GM12878 (cell line): Measurements from ENCODE around the gene ASB6. TPM values are rescaled to one million over a fixed set of nuclear protein-coding genes. Genes with fewer than 3 reads are reported as not detected.
A peak's percentile ranks its signal among the peaks of the same experiment; 100 is the strongest.

Experiments used
- ATAC-seq: fragments of 200-7000 bp; cut with Tn5 transposase; 3 replicates; pipeline ENCODE4 v1.9.1; 2020; ENCODE audit warnings: mild to moderate bottlenecking, moderate library complexity
- BruUV-seq: library from RNA; stranded (reverse); fragments of 400-500 nt; replicated peaks from 2 replicates; lab custom pipeline; 2021; lab: Mats Ljungman, UMichigan
- CTCF ChIA-PET: fragments of 300-600 bp; sonication (Branson Sonifier 250); formaldehyde crosslinking; extraction: SDS; loops from one replicate; lab custom pipeline; 2021; ENCODE audit warnings: inconsistent platforms; lab: Yijun Ruan, JAX
- POLR2A ChIA-PET: fragments of 350-600 bp; formaldehyde crosslinking; extraction: SDS; loops from one replicate; lab custom pipeline; 2021; ENCODE audit warnings: inconsistent platforms; lab: Charles Lee
- RAD21 ChIA-PET: fragments of 300-600 bp; sonication (Branson Sonifier 250); formaldehyde crosslinking; loops from one replicate; lab custom pipeline; 2023; ENCODE audit warnings: antibody characterized with exemption; ENCODE audit not compliant: unreplicated experiment; lab: Charles Lee
- SMC1A ChIA-PET: fragments of 300-600 bp; sonication (Branson Sonifier 250); formaldehyde crosslinking; loops from one replicate; lab custom pipeline; 2023; ENCODE audit not compliant: unreplicated experiment, uncharacterized antibody; lab: Charles Lee
- DNase-seq: peaks from one replicate; pipeline ENCODE4 v3.0.0-alpha.2; 2011; ENCODE audit warnings: low read depth, low spot score
- FAIRE-seq: peaks from 3 replicates; lab custom pipeline; 2011; peaks lifted over from hg19 to GRCh38; lab: Jason Lieb, UNC
- H2AFZ ChIP-seq: 2 replicates; pipeline ENCODE4 v1.6.0; 2011; ENCODE audit warnings: low read depth, low read length, control low read depth; ENCODE audit not compliant: control insufficient read depth
- H3K27ac ChIP-seq: 2 replicates; pipeline ENCODE4 v1.5.1; 2011; ENCODE audit warnings: control low read depth; ENCODE audit not compliant: control insufficient read depth, insufficient read depth
- H3K27me3 ChIP-seq, 2 experiments: replicated peaks in 1 of 2; 2 replicates each; pipeline versions ENCODE4 v1.6.0 to v1.6.1; 2011; ENCODE audit warnings: low read length in 1 of 2; ENCODE audit not compliant: control insufficient read depth in 2 of 2, insufficient read depth in 2 of 2
- H3K36me3 ChIP-seq, 2 experiments: 2 replicates each; pipeline ENCODE4 v1.5.1; 2011; ENCODE audit warnings: low read length in 1 of 2; ENCODE audit not compliant: control insufficient read depth in 2 of 2, insufficient read depth in 2 of 2
- H3K4me1 ChIP-seq: 2 replicates; pipeline ENCODE4 v1.6.1; 2011; ENCODE audit warnings: mild to moderate bottlenecking, low read length, moderate library complexity, mixed read lengths; ENCODE audit not compliant: control insufficient read depth, insufficient read depth
- H3K4me2 ChIP-seq: 2 replicates; pipeline ENCODE4 v1.6.0; 2011; ENCODE audit warnings: control low read depth; ENCODE audit not compliant: control insufficient read depth, insufficient read depth
- H3K4me3 ChIP-seq: fragments of 200-600 bp; sonication (generic); 2 replicates; pipeline ENCODE4 v1.5.1; 2016
- H3K79me2 ChIP-seq: 2 replicates; pipeline ENCODE4 v1.6.0; 2011; ENCODE audit warnings: low read length; ENCODE audit not compliant: control insufficient read depth, insufficient read depth
- H3K9ac ChIP-seq: 2 replicates; pipeline ENCODE4 v1.8.0; 2011; ENCODE audit warnings: low read length, control low read depth, mixed read lengths; ENCODE audit not compliant: control insufficient read depth, insufficient read depth
- H3K9me3 ChIP-seq: replicated peaks from 3 replicates; pipeline ENCODE4 v1.5.1; 2011; ENCODE audit warnings: mild to moderate bottlenecking, low read length; ENCODE audit not compliant: control insufficient read depth, insufficient read depth
- H4K20me1 ChIP-seq: 2 replicates; pipeline ENCODE4 v1.6.0; 2011; ENCODE audit not compliant: control insufficient read depth, insufficient read depth
- BACH1 ChIP-seq: fragments of 450-650 bp; IDR thresholded peaks from 2 replicates; pipeline ENCODE4 v1.6.1; 2017; ENCODE audit warnings: mild to moderate bottlenecking, borderline replicate concordance
- E2F8 ChIP-seq: fragments of 450-650 bp; IDR thresholded peaks from 2 replicates; pipeline ENCODE4 v1.6.1; 2018; ENCODE audit warnings: mild to moderate bottlenecking, low read depth, moderate library complexity; ENCODE audit not compliant: partially characterized antibody
- GATAD2B ChIP-seq: fragments of 450-650 bp; conservative IDR thresholded peaks from 2 replicates; pipeline ENCODE4 v1.6.1; 2017; ENCODE audit warnings: low read depth, mild to moderate bottlenecking, moderate library complexity
- MAX ChIP-seq: IDR thresholded peaks from 2 replicates; pipeline ENCODE4 v1.6.1; 2012; ENCODE audit warnings: low read depth, low read length, improper control_type of control experiment
- NR2C2 ChIP-seq: IDR thresholded peaks from 2 replicates; pipeline ENCODE4 v1.6.1; 2011; ENCODE audit warnings: borderline replicate concordance, low read depth; ENCODE audit not compliant: control insufficient read depth, insufficient read length
- PBX3 ChIP-seq: IDR thresholded peaks from 2 replicates; pipeline ENCODE4 v1.6.1; 2011; ENCODE audit warnings: mild to moderate bottlenecking, low read depth, low read length, moderate library complexity; ENCODE audit not compliant: insufficient replicate concordance
- SKIL ChIP-seq: fragments of 450-650 bp; IDR thresholded peaks from 2 replicates; pipeline ENCODE4 v1.6.1; 2017; ENCODE audit warnings: mild to moderate bottlenecking, low read depth, inconsistent platforms; ENCODE audit not compliant: poor library complexity, severe bottlenecking
- SREBF1 ChIP-seq: IDR thresholded peaks from 2 replicates; pipeline ENCODE4 v1.6.1; 2012; ENCODE audit warnings: mild to moderate bottlenecking, low read length
- ZNF384 ChIP-seq: IDR thresholded peaks from 2 replicates; pipeline ENCODE4 v1.6.1; 2012; ENCODE audit warnings: low read depth, mild to moderate bottlenecking, low read length, improper control_type of control experiment, borderline replicate concordance
- ZNF687 ChIP-seq: fragments of 450-650 bp; IDR thresholded peaks from 2 replicates; pipeline ENCODE4 v1.6.1; 2017; ENCODE audit warnings: mild to moderate bottlenecking, moderate library complexity
- WGBS: methylation state at CpG from one replicate; pipeline ENCODE4 v1.1.6; 2016; ENCODE audit warnings: low lambda C conversion rate; ENCODE audit not compliant: insufficient replicate concordance, insufficient coverage; ENCODE audit errors: missing lambda C conversion rate; 5-methylcytosine and 5-hydroxymethylcytosine counted together
- in situ Hi-C: fragments of 300-500 bp; cut with MboI; formaldehyde crosslinking; loops from 9 replicates; pipeline ENCODE4 v1.14.3; 2018; ENCODE audit warnings: mixed read lengths
- intact Hi-C: fragments of 100-400 bp; cut with micrococcal nuclease; formaldehyde crosslinking; loops from one replicate; pipeline ENCODE4 v1.14.2; 2022; ENCODE audit not compliant: unreplicated experiment
- polyA plus RNA-seq, 11 experiments: library from polyadenylated mRNA; depleted of rRNA in 4 of 11; unstranded in 6 of 11; stranded (reverse) in 5 of 11; fragments of >200 nt; fragmentation: Nextera tagmentation in 4 of 11; fragmentation: Illumina TruSeq in 1 of 11; extraction: Ambion mirVana in 4 of 11; extraction: Trizol in 1 of 11; gene quantifications; 1 replicate in 1 of 11; 2 replicates in 10 of 11; pipeline versions ENCODE4 v1.2.1 to v1.2.3, GENCODE V29; 2011 to 2016; ENCODE audit warnings: inconsistent platforms in 2 of 11, missing spikeins in 2 of 11, low read depth in 1 of 11
- total RNA-seq, 4 experiments: library from RNA; depleted of rRNA in 3 of 4; stranded (reverse); fragments of >200 nt in 3 of 4; fragmentation: Illumina TruSeq in 1 of 4; extraction: Trizol in 1 of 4; gene quantifications; 2 replicates each; pipeline versions ENCODE4 v1.2.1 to v1.2.3, GENCODE V29; 2013 to 2021

The ASB6 gene
- total and polyA plus RNA-seq, 10 of the 15 experiments (the other 5 are each of a cell fraction or from before 2014, with no cell fraction given): 0.80 to 18.2 (median 9.9) TPM

- FAIRE-seq (no peak), ATAC-seq (peak; percentile 77), DNase-seq (no peak)
- SMC1A ChIA-PET: interaction anchor here (0.6 to 2.1 kb wide), 5 partner anchors 19 to 463 kb away, joined by 3 to 6 read pairs (median 4); no protein-coding TSS in a partner anchor
- Histone ChIP-seq H3K27me3 (no peaks in the 10 kb centered on the region), H2AFZ (peak overlapping the region; percentile 56), H3K9ac (no peak overlapping the region), H3K79me2 (no peaks in the 10 kb centered on the region), H3K4me1 (peaks cover 12% of the 10 kb centered on the region), H3K36me3 (no peaks in the 10 kb centered on the region), H3K9me3 (no peaks in the 10 kb centered on the region), H3K4me2 (no peak overlapping the region; the same call in 1 of the 2 replicates), H3K27ac (no peak overlapping the region), H4K20me1 (no peaks in the 10 kb centered on the region), H3K4me3 (no peak overlapping the region)
- CTCF ChIA-PET: interaction anchor here (0.7 to 4.9 kb wide), 5 partner anchors 22 to 464 kb away, joined by 3 to 34 read pairs (median 3); no protein-coding TSS in a partner anchor
- intact Hi-C loops: loop anchor here (10.0 kb wide), 1 partner anchor 118 kb away; no protein-coding TSS in a partner anchor
- RAD21 ChIA-PET: interaction anchor here (0.7 to 4.4 kb wide), 6 partner anchors 18 to 463 kb away, joined by 3 to 22 read pairs (median 5); no protein-coding TSS in a partner anchor
- in situ Hi-C loops: no loop called here
- POLR2A ChIA-PET: interaction anchor here (0.8 to 1.1 kb wide), 2 partner anchors 15 to 16 kb away, joined by 3 read pairs; no protein-coding TSS in a partner anchor
- WGBS: 5% methylated on average over 10 of the region's 10 CpGs
- no TSS peak for BruUV-seq
- TF ChIP-seq SREBF1: no peak
- no peak for TF ChIP-seq E2F8
- no peak for TF ChIP-seq NR2C2
- TF ChIP-seq BACH1: peak; percentile 45; the same call in 1 of the 2 replicates
- peak; percentile 93 for TF ChIP-seq SKIL
- peak; percentile 60 for TF ChIP-seq PBX3
- TF ChIP-seq MAX: no peak
- no peak for TF ChIP-seq ZNF384
- TF ChIP-seq GATAD2B: peak; percentile 91
- no peak for TF ChIP-seq ZNF687
Observed at GRCh38 chr9:129602598-129603415, 39.1 kb downstream of the ASB6 start.
